Stromal cell of bone marrow (primary cell): ENCODE results near the gene ZNF500.
"Not testable (repeated sequence)": the region's sequence is repeated elsewhere in the genome, so short reads cannot be mapped to it uniquely, and the experiment has no call there.

Experiments
- DNase-seq: peaks from one replicate; pipeline ENCODE4 v3.0.0-alpha.2; 2012; ENCODE audit warnings: low read depth

ZNF500 gene

DNA sequence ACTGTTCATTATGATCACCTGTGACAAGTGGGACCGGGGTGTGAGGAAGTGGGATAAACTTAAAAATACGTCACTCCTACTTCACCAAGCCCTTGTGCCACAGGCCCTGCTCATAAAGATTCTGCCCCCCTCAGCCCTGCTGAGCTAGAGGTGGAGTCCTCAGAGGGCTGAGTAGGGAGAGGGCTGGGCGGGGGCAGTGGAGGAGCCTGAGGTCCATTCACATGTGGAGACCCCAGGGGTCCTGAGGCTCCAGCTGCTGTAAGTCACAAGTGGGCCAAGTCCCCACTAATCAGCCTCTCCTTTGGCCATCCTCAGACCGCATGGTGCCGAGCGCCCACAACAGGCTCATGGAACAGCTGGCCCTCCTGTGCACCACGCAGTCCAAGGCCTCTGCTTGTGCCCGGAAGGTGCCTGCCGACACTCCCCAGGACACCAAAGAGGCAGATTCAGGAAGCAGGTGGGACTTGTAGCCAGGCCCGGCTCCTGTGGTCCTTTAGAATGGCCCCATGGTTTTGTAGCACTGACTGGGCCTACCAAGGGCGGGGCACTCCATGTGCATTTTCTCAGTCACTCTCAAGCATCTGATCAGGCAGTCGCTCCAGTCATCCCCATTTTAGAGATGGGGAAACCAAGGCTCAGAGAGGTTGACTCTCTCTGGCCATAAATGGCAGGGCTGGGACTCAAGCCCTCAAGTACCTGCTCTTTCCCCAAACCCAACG is 22.2 kb downstream of the ZNF500 start:
- DNase-seq, result no peak

DNA sequence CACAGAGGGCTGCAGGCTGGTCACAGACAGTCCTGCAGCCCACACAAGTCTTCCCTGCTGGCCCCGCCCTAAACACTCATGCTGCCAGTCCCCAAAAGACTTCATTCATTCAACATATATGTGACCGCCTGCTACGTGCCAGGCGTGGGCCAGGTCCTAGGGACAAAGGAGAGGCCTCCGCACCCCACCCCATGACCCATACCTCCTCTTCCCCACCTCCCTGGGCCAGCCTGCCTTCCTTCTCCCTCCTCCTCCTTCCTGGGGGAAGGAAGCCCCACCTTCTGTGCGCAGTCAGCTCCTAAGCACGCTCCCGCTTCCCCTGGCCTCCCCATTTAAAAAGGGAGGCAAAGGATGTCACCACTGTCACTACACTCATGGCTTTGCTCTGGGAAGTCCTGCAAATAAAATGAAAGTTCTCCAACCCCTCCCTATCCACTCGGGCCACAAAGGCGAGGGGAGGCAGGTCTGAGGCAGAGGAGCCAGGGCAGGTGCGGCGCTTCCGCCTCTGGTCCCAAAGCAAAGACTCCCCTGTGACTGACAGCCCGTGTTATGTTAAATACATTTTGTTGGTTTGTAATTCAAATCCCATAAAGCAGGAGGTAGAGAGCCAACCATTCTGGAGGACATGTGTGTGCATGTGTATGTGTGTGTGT is 23.6 kb downstream of the ZNF500 start:
- DNase-seq, result no peak

- DNase-seq, result not testable (repeated sequence)
Measured at GRCh38 chr16:4738370-4738769, 28.6 kb downstream of the ZNF500 start.

- no peak for DNase-seq
Measured at GRCh38 chr16:4737545-4737944, 29.4 kb downstream of the ZNF500 start.

DNA sequence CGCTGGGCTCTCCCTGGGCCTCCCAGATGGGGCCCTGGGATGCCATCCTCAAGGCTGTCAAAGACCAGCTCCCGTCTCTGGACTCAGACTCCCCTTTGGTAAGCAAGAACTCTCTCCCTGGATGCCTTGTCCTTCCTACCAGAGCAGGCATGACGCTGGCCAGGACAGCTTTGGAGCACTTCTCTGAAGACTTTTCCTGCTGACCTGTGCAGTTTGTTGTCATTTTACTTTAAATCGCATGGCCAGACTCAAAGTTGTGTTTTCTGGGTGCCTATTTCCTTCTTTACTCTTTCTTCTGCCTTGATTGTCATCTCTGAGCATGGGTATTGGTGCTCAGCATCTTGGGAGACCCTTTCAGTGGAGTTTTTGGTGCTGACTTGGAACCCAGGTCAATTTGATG is 30.4 kb downstream of the ZNF500 start:
- no peak for DNase-seq

- DNase-seq, result peak; percentile 60
Measured at GRCh38 chr16:4734730-4735535, 32.0 kb downstream of the ZNF500 start.

DNA sequence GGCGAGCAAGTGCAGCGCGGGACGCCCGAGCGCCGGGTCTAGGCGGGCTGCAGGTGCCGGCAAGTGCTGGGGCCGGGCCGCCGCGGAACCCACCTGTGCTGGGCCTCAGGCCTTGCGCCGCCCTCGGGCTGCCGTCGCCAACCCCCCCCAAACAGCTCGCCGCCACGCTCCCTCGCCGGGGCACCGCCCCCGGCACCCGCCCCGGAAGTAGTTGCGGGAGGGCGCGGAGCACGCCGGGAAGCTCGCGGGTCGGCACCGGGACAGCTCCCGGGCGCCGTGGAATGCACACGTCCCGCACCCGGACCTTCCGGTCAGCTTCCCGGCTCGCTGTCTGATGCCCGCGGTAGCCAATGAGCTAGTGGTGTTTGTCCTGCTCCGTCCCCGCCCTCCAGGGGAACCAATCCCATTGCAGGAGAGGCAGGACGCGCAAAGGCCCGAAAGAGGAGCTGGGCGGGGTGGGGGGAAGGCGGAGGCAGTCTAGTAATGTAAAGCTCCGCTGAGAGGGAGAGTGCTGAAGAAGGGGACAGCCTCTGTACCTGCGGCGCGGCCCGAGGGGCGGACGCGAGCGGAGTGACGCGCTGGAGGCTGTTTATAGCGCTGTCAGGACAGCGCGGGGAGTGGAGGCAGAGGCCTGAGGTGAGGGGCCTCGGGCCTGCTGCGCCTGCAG is 32.8 kb downstream of the ZNF500 start, which contains the start of the genes ANKS3 and DNAAF8:
Gene ANKS3, minus strand, starts transcription at position 209 of the 667 bp plus-strand sequence. CDS start 4,122 bp downstream, outside the sequence.
Gene DNAAF8, plus strand, starts transcription at position 475 of the 667 bp plus-strand sequence. CDS start 1,978 bp downstream, outside the sequence.
- peak; percentile 97 for DNase-seq

DNA sequence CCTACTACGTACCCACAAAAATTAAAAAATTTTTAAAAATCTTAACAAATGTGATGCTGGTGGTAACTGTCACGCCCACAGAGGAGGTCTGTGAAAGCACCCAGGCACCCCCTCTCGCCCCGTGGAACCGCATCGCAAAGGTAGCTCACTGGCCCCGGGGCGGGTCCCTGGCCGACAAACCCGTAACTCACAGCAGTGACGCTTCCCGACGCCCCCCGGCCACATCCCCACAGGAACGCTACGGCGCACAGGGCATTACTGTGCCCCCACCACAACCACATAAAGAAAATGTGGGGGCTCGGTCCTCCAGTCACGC is 33.3 kb downstream of the ZNF500 start:
- DNase-seq, result no peak

GRCh38 chr16:4733211-4733742 is 33.7 kb downstream of the ZNF500 start:
- no peak for DNase-seq

DNA sequence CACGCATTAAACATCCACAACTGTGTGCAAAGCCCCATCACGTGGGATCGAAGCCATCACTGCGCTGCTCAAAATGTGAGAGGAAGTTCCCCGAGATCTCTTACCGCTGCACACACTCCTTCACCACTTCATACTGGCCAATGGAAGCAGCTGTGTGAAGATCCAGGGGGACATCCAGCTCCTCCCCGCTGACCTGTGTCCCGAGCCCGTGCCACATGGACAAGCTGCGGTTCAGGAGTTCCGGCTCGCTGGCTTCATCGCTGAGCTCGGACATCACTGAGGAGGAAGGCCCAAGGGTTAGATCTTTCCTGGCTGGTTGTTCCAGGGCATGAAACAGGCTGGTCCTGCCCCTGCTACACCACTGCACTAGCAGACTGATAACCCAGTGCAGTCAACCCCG is 37.1 kb downstream of the ZNF500 start:
- DNase-seq, result no peak

GRCh38 chr16:4728676-4729075 is 38.3 kb downstream of the ZNF500 start:
- no peak for DNase-seq

DNA sequence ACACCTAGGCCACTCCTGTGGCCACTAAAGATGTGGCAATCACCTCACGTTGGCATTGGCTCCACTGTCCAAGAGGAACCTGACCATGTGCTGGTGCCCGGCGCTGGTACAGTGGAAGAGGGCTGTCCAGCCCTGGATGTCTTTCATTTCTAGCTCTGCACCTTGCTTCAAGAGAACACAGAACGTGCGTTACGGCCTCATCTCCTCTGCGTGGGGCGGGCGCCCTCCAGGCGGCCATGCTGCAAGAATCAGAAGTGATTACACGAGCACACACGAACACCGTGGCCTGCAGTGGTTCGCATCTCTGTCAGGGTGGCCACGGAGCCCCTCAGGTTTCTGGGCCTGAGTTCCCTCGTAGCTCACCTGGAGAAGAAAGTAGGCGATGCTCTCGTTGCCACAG is 40.3 kb downstream of the ZNF500 start:
- no peak for DNase-seq

GRCh38 chr16:4724661-4725270 is 42.2 kb downstream of the ZNF500 start:
- DNase-seq, result no peak

- no peak for DNase-seq
Measured at GRCh38 chr16:4723071-4723767, 43.7 kb downstream of the ZNF500 start.

DNA sequence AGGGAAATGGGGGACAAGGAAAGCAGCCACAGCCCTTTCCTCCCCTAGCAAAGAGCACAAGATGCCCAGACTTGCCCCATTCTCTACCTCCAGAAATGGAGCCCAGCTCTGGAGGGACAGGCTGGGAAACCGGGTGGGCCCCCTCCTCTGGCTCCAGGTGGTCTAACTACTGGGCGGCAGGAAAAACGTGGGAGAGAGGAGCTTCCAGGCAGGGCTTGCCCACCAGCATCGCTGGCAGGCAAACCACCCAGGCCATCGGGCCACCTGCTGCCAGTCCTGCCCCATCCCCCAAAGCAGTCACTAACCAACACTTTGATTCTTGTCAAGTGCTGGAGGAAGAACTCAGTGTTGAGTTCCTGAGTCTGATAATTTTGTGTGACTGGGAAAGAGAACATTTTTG is 48.5 kb downstream of the ZNF500 start:
- no peak for DNase-seq

- no peak for DNase-seq
Measured at GRCh38 chr16:4714996-4715395, 52.0 kb downstream of the ZNF500 start.

DNA sequence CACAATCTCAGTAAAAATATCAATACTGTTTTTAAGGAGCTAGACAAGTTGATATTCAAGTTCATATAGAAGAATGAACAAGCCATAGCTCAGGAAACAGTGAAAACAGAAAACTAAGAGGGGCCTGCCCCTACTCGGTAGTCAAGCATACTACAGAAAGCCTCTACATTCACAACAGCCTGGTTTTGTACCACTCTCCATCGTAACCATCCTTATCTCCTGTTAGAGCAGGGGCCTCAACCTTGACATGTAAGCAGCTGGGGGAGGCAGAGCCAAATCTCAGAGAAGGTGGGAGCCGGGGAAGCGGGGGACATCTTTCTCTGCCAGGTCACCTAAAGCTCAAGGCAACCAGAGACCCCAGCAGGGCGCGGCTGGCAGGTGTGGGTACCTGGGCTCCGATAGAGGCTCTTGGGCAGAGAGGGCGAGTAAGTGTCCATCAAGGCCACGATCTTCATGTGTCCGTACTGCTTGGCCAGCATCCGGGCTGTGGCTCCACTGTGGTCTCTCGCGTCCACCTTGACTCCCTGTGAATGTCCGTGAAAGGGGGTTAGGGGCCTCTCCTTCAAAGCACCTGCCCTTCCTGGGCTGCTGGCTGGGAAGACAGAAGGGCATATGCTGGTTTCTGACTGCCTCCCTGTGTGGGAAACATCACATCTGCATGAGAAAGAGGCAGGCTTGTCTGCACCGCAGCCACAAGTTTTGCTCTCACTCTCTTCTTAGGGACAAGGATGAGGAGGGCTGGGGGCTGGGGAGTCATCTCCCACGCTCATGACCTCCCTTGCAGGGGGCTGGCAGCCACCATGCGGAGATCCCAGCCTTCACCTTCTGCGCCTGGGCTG is 53.1 kb downstream of the ZNF500 start:
- no peak for DNase-seq

GRCh38 chr16:4709481-4709880 is 57.5 kb downstream of the ZNF500 start:
- no peak for DNase-seq

DNA sequence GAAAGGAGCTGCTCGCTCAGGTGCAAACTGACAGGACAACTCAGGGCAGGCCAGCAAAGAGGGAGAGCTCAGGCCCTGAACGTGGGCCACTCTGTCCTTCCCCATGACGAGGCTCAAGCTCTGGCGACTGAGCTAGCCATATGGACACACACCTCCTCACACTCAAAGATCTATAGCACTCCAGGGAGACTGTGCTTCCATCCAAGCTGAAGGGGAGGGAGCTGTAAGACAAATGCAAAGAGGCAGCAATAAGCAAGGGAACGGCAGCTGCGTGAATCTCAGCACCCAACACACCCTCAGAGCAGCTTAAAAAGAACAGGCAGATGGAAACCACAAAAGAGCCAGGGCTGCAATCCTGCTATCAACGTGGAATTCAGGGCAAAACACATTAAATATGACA is 60.1 kb downstream of the ZNF500 start:
- no peak for DNase-seq

- no peak for DNase-seq
Measured at GRCh38 chr16:4704913-4705312, 62.0 kb downstream of the ZNF500 start.
